GM19397 (cell line): Measurements from ENCODE around the gene RGMA.
"Not testable (repeated sequence)": the region's sequence is repeated elsewhere in the genome, so short reads cannot be mapped to it uniquely, and the experiment has no call there.

Experiments
- ATAC-seq: cut with Tn5 transposase; IDR thresholded peaks from one replicate; pipeline ENCODE4 v1.9.1; 2021; ENCODE audit warnings: mild to moderate bottlenecking, moderate library complexity; ENCODE audit not compliant: unreplicated experiment

RGMA gene

GRCh38 chr15:93049914-93050578 is 39.0 kb downstream of the RGMA start:
- ATAC-seq: no peak

DNA sequence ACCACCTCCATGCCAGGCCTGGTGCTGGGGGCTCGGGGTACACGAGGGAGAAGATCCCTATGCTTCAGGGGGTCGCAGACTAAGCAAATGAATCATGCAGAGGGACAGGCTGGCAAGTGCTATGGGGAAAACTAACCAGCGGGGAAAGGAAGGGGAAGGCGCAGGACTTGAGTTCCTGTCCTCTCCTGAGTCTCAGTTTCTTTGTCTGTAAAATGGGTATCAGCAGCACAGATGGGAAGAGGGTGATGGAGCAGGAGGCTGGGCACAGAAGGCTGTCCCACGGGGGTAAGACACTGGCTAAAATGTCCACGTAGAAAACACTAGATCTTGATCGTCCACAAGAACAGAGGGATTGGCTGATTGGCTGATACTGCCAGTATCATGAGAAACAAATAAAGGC is 39.8 kb downstream of the RGMA start:
- ATAC-seq: no peak

GRCh38 chr15:93048759-93049161 is 40.3 kb downstream of the RGMA start:
- no peak for ATAC-seq

GRCh38 chr15:93048426-93048721 is 40.6 kb downstream of the RGMA start:
- no peak for ATAC-seq

DNA sequence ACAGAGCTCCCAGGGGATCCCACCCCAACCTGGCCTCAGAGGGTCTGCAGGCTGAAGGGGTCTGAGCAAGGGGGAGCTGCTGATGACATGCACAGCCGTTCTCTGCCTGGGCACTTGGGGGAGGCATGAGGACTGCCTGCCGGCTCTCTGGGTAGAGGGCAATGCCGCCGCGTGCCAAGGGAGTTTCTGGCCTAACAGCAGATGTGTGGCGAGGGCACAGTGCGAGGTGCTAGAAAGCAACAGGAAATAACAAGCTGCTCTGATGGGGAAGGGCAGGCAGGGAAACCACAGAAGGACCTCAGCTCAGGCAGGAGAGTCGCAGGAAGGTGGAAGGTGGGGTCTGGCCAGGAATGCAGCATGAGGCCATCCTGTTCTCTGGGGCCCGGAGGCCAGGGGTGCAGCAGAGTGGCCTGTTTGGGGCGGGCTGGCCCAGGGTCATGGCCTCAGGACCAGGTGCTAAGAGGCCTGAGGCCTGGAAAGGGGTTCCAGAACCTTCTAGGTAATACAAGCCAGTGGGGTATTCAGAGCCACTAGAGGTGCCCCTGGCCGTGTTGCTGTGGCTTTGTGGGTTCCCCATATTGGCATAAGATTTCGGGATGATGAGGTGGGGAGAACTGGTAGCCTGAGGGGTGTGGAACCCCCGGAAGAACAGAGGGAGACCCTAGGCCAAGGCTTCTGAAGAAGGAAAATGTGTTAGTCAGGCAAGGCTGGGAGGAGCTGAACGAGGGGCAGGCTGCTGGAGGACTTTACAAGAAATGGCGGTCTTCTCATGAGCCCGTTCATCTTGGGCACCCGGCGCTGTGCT is 41.2 kb downstream of the RGMA start:
- no peak for ATAC-seq

DNA sequence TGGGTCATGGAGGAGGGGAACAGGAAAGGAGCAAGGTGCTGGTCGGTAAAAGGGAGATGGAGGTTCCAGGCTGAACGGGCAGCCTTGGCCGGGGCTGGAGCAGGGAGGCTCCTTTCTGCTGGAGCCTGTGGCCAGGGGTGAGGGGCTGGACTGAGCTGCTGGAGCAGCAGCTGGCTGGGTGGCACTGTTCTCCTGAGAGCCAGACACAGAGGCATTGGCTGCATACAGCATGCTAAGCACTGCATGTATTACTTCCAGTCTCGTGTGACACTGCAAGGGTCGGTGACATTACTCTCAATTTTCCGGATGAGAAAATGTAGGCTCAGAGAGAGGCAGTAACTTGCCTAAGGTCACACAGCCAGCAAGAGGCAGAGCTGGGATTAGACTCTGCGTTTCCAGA is 42.3 kb downstream of the RGMA start:
- no peak for ATAC-seq

DNA sequence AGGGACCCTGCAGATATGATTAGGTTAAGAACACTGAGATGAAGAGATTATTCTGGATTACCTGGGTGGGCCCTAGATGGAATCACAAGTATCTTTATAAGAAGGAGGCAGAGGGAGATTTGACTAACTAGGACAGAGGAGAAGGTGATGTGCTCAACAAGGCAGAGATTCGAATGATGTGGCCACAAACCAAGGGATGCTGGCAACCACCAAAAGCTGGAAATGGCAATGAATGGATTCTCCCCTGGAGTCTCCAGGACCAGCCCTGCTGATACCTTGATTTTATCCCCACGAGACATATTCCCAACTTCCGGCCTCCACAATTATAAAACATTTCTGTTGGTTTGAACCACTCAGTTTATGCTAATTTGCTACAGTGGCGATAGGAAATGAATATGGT is 42.9 kb downstream of the RGMA start:
- ATAC-seq: no peak

DNA sequence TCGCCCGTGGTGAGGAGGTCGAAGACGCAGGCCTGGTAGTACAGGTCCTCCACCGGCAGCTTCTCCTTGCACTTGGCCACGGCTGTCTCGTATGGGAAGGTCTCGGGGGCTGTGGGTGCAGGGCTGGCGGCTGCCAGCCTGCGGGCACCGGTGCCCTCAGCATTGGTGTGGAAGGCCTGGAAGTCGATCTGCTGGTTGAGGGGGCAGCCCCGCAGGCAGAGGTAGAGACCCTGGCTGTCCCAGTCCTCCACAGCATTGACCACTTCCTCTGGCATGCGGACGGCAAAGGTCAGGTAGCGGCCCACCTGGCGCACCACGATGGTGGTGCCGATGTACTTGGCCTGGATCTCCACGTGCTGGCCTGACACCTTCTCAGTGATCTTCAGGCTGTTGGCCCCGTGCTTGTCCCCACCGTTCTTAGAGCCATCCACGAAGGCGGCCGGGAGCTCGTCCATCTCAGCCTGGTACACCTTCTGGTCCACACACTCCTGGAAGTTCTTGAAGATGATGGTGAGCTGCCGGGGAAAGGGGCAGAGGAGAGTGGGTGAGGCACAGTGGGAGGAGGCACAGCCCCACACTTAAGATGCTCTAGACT is 43.7 kb downstream of the RGMA start:
- no peak for ATAC-seq

DNA sequence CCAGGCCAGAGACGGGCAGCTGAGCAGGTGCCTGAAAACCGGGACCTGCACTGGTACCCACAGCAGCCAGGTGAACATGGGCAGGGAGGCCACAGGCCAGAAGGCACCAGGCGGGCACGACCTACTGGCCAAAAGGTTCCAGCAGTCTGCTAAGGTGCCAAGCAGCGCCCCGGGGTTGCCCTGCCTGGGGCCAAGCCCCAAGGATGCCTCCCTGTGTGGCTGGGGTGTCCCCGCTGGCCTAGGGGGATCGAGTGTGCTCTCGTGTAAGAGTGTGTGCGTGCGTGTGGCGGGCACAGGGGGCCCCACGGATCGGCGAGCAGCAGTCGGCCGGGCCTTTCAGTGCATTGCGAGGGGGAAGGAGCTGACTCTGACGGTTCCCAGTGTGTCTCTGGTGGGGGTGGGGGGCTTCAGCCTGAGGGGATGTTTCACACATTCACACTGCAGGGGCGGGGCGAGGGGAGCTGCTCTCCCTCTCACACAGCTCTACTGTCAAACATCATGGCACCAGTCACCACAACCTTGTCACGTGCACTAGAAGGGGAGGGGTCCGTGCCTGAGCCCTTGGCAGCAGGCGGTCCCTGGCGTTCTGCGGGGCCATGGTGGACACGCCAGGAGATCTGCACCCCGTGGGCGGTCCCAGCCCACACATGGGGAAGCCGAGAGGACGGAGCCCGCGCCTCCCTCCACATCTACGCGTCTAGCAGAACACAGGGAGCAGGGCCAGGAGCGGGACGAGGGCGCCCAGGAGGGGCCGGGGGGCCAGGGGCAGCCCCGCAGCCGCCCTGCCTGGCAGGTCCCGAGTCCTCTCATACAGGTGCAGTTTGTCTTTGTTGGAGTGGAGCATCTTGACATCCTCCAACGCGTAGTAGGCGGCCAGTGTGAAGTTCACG is 44.5 kb downstream of the RGMA start:
- no peak for ATAC-seq

- no peak for ATAC-seq
Observed at GRCh38 chr15:93043621-93044300, 45.2 kb downstream of the RGMA start.

- ATAC-seq: no peak
Observed at GRCh38 chr15:93042691-93043378, 46.2 kb downstream of the RGMA start.

- ATAC-seq: no peak
Observed at GRCh38 chr15:93042211-93042610, 46.8 kb downstream of the RGMA start.

DNA sequence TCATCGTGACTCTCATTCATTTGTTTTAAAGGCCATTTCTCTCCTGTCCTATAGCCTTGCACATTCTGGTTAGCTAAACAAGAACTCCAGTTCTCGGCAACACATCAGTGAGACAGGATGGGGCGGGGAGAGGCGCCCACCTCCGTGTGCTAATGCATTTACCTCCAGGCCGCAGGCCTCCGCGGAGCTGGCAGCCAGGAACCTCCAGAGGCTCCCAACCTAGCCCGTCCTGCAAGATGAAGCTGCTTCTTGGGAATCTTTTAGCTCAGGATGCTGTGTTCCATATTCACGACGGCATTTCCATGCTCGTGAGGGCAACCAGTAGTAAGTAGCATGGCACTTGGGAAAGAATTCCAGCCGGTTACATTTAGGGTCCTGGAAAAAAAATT is 47.9 kb downstream of the RGMA start:
- ATAC-seq: no peak

DNA sequence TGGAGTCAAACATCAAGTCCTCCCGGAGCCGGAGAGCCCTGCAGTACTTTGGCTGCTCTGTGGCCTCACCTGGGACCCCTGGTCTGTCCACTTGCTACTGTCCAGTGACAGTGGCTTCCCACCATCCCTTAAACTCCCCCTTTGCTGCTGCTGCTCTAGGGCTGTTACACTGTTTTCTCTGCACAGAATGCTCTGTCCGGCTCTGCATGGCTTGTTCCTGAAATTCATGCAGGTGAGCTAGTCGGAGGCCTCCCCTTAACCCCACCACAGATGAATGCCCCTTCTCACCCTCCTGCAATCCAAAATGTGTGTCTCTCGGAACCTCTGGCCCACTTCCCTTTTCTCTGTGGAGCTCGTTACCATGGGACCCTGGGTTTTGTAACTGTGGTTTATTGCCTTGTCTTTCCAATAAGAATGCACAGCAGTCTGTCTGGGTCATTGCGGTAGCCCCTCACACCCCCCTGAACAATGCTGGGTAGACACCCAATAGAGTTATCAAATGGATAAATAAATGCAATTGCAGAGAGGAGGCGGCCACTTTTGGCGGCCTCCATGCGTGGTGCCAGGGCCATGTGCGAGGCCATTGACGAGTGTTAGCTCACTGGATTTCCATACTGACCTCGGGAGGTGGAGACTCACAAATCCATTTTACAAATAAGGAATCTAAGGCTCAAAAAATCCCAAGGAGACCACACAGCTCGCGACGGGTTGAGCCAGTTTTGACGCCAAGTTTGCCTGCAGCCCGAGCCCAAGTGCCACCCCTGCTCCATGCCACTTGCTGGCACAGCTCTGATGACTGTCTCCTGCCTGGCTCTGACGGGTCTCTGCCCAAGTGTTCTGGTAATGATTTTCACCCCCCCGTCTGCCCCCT is 48.5 kb downstream of the RGMA start:
- ATAC-seq: no peak

- ATAC-seq: not testable (repeated sequence)
Observed at GRCh38 chr15:93039562-93040287, 49.3 kb downstream of the RGMA start.

DNA sequence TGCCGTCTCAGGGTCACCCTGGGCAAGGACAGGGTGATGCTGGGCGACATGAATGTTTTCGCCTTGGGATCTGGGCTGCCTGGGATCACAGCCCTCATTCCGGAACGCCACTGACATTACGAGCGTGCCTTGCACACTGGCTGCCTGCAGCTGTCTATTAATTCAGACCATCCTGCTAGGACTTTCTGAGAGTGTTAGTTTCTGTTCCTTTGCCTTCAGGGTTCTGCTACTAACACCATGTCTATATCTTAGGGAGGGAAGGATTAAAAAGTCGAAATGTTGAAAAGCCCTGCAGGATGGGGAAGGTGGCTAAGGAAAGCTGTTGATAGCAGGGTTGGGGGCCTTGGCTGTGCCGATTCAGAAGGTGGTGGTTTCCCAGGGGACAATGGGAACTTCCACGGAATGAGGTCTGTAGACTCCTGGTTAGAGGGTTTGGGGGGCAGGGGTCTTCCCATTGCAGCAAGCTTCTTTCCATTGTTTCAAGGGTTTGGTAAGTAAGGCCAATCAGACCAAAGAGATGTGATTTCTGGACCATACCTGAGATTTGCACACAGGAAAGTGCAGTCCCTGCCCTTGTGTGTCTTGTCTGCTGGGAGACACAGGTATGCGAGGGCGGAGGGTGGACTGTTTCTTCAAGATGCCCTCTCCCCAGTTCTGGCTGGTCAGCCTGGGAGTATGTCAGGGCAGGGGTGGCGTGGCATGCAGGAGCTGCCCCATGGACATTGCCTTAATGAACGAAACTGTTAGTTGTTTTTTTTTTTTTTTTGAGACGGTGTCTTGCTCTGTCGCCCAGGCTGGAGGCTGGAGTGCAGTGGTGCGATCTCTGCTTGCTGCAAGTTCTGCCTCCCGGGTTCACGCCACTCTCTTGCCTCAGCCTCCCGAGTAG is 50.9 kb downstream of the RGMA start:
- ATAC-seq: no peak

DNA sequence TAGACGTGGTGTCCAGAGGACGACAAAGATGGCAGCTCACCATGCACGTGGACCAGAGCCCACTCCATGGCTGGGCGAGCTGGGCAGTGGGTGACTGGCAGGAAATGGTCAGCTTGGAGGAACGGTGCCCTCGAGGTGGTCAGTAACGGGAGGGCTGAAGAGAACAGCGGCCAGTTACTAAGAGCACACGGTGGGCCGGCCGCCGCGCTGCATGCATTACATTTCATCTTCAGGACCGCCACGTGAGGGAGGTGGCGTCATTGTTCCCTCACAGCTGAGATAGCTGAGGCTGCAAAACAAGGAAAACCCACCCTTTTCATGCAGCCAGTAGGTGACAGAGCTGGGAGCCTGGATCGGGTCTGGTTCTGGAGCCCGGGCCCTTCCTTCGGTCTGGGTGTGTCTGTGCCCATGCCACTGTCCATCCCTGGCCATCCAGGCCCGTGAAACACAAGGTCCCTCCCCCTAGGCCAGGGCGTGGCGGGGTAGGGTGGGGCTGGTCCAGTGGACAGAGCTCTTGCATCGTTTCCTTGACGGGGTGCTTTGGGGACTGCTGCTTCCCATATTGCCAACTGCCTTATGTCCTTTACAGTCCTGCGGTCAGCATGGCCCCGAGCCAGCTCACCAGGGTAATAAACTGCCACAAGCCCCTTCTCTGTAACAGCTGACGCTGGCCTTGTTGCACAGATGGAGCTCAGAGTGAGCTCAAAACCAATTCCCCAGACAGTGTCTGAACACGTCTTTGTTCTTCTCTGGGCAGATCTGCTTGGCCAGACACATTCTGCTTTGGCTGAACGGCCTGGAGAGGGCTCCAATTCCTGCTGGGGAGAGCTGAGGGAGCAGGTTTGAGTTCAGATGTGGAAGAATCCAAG is 51.8 kb downstream of the RGMA start:
- no peak for ATAC-seq
